ENCODE data around the gene APOC4.

The APOC4 gene

DNA sequence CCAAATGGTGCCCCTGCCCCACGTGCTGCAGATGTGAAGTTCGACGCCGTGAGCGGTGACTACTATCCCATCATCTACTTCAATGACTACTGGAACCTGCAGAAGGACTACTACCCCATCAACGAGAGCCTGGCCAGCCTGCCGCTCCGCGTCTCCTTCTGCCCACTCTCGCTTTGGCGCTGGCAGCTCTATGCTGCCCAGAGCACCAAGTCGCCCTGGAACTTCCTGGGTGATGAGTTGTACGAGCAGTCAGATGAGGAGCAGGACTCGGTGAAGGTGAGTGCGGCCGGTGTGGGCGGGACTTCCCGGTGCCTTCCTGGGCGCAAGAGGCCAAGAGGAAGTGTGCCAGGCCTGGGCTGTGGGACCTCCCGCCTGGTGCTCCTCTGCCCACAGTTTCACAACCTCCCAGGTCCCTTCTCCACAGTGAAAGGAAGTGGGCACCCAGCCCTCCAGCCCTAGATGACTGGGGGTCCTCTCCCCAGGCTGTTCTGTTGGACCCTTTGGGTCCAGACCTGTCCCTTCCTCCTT lies 45.2 kb downstream of the APOC4 start:
- no peak for DNase-seq (ENCODE audit: low read depth)
- no peak overlapping the region for H3K4me3 ChIP-seq (ENCODE audit: control insufficient read depth, low read depth, low read length)
- TF ChIP-seq, protein P1, sequence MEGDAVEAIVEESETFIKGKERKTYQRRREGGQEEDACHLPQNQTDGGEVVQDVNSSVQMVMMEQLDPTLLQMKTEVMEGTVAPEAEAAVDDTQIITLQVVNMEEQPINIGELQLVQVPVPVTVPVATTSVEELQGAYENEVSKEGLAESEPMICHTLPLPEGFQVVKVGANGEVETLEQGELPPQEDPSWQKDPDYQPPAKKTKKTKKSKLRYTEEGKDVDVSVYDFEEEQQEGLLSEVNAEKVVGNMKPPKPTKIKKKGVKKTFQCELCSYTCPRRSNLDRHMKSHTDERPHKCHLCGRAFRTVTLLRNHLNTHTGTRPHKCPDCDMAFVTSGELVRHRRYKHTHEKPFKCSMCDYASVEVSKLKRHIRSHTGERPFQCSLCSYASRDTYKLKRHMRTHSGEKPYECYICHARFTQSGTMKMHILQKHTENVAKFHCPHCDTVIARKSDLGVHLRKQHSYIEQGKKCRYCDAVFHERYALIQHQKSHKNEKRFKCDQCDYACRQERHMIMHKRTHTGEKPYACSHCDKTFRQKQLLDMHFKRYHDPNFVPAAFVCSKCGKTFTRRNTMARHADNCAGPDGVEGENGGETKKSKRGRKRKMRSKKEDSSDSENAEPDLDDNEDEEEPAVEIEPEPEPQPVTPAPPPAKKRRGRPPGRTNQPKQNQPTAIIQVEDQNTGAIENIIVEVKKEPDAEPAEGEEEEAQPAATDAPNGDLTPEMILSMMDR (conservative IDR thresholded peaks at IDR 0.05; ENCODE audit: control insufficient read depth, insufficient read depth, low read depth, low read length) = no peak

DNA sequence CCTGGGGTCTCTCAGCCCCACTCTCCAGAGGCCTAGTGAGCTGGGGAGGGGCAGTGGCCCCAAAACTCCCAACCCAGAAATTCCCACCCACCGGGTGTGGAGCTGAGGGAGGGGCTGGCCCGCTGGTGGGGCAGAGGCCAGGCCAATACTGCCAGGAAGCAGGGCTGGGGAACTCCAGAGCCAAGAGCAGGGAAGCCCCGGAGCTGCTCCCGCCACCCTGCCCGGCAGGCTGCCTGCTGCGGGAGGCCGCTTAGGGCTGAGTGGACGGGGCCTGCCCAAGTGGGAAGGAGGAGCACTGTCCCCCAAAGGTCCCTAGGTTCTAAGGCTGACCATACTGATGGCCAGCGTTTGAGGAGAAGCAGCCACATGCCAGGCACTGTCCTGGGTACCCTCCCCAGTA lies 46.2 kb downstream of the APOC4 start:
- no peak for DNase-seq (ENCODE audit: low read depth)
- H3K4me3 ChIP-seq (ENCODE audit: control insufficient read depth, low read depth, low read length) = no peak overlapping the region
- TF ChIP-seq, protein P1 (conservative IDR thresholded peaks at IDR 0.05; ENCODE audit: control insufficient read depth, insufficient read depth, low read depth, low read length) = no peak

DNA sequence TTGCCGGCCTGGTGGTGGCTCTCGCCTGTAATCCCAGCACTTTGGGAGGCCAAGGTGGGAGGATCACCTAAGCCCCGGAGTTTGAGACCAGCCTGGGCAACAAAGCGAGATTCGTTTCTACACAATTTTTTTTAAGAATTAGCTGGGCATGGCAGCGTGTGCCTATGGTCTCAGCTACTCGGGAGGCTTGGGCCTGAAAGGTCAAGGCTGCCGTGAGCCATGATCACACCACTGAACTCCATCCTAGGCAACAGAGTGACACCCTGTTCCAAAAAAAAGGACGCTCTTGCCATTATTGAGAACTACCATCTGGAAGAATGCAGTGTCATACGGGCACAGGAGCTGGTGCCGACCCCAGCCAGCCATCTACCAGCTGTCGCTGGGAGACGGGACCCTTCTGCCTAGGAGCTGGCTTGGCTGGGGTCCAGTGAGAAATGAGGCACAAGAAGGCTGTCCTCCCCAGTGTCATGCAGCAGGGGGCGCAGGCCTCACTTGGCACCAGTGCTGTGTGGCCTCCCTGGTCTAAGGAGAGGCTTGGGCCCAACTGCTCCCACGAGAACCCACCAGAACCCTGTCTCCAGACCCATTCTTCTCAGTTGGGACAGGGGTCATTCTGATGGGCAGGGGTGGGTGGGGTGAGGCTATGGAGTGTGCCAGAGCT lies 47.0 kb downstream of the APOC4 start:
- H3K4me3 ChIP-seq (ENCODE audit: control insufficient read depth, low read depth, low read length) = no peak overlapping the region
- DNase-seq (ENCODE audit: low read depth) = peak; percentile 72
- TF ChIP-seq, protein P1 (conservative IDR thresholded peaks at IDR 0.05; ENCODE audit: control insufficient read depth, insufficient read depth, low read depth, low read length) = peak; percentile 68

DNA sequence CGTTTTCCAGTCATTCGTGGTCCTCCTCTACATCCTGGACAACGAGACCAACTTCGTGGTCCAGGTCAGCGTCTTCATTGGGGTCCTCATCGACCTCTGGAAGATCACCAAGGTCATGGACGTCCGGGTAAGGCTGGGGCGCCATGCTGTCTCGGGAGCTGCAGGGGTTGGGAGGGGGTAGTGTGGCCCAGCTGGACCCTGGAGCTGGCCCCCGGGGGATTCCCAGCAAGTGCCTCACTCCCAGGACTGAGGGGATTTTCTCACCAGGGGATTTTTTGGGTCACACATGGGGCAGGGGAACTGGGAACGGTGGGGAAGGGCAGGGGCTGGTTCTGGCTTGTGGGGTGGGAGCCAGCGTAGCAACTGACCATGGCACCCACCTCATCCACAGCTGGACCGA lies 48.4 kb downstream of the APOC4 start:
- TF ChIP-seq, protein P1 (conservative IDR thresholded peaks at IDR 0.05; ENCODE audit: control insufficient read depth, insufficient read depth, low read depth, low read length) = no peak
- DNase-seq (ENCODE audit: low read depth) = no peak
- no peak overlapping the region for H3K4me3 ChIP-seq (ENCODE audit: control insufficient read depth, low read depth, low read length)

DNA sequence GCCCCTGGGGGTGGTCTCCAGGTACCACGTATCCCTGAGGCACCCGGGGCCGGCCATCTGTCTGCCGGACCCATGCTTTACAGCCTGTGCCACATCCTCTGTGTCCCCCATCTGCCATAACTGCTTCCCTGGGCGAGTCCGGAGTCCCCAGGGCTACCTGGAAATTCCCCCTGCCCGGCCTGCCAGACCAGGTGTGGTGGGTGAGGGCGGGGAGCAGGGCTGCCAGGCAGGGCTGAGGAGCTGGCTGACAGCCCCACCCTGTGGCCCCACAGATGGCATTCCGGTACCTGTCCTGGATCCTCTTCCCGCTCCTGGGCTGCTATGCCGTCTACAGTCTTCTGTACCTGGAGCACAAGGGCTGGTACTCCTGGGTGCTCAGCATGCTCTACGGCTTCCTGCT lies 48.9 kb downstream of the APOC4 start:
- H3K4me3 ChIP-seq (ENCODE audit: control insufficient read depth, low read depth, low read length) = no peak overlapping the region
- TF ChIP-seq, protein P1 (conservative IDR thresholded peaks at IDR 0.05; ENCODE audit: control insufficient read depth, insufficient read depth, low read depth, low read length) = no peak
- DNase-seq (ENCODE audit: low read depth) = no peak

DNA sequence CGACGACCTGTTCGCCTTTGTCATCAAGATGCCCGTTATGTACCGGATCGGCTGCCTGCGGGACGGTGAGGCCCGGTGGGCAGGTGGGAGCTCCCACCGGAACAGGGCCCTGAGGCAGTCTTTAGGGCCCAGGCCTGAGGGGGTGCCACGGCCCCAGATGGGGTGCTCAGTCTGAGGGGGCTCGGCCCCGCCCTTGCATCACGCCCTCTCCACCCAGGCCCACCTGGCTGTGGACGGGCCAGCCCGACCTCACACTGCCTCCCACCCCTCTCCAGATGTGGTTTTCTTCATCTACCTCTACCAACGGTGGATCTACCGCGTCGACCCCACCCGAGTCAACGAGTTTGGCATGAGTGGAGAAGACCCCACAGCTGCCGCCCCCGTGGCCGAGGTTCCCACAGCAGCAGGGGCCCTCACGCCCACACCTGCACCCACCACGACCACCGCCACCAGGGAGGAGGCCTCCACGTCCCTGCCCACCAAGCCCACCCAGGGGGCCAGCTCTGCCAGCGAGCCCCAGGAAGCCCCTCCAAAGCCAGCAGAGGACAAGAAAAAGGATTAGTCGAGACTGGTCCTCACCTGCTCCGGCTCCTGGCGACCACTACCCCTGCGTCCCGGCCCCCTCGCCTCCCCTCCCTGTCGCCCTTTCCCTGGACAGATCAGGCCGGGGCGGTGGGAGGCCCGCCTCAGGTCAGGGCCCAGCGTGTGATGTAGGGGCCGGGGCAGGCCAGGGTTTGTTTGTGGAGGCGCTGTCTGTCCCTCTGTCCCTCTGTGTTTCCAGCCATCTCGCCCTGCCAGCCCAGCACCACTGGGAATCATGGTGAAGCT lies 50.5 kb downstream of the APOC4 start:
- no peak overlapping the region for H3K4me3 ChIP-seq (ENCODE audit: control insufficient read depth, low read depth, low read length)
- TF ChIP-seq, protein P1 (conservative IDR thresholded peaks at IDR 0.05; ENCODE audit: control insufficient read depth, insufficient read depth, low read depth, low read length) = no peak
- no peak for DNase-seq (ENCODE audit: low read depth)
